GM18519 (cell line): Measurements from ENCODE around the gene OR4C15.

Source experiments
- ATAC-seq: cut with Tn5 transposase; IDR thresholded peaks from one replicate; pipeline ENCODE4 v1.9.1; 2021; ENCODE audit warnings: mild to moderate bottlenecking, moderate library complexity; ENCODE audit not compliant: unreplicated experiment, low FRiP score

OR4C15 gene

DNA sequence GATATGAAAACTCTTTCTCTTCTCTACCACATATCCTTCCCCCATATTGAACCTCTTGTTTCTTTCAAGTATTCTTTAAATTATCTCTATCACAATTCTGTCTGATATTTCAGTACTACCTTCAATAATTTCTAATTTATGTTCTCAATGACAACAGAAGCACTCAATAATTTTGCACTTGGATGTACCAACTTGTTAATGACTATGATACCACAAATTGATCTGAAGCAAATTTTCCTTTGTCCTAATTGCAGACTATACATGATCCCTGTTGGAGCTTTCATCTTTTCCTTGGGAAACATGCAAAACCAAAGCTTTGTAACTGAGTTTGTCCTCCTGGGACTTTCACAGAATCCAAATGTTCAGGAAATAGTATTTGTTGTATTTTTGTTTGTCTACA is at the start of gene OR4C15:
Gene OR4C15, plus strand, starts transcription at position 301 of the 400 bp plus-strand sequence. Its CDS starts 0 bp downstream, at position 301.
- no peak for ATAC-seq

DNA sequence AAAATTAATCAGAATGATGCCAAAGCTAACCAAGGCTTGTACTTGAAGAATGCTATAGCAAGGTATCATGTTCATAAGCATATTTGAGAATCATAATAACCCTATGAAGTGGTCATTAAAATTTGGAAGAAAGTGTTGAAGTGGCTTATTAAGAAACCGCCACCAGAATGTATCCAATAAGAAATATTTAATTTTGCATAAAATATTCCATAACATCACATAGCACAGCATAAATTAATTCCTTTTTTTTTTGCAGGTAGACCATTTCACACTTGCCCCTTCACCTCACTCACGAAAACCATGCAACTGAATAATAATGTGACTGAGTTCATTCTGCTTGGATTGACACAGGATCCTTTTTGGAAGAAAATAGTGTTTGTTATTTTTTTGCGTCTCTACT is 17.6 kb downstream of the OR4C15 start, which contains the start of gene OR4C16:
Gene OR4C16, plus strand, starts transcription at position 301 of the 400 bp plus-strand sequence. Its CDS starts 0 bp downstream, at position 301.
- no peak for ATAC-seq

DNA sequence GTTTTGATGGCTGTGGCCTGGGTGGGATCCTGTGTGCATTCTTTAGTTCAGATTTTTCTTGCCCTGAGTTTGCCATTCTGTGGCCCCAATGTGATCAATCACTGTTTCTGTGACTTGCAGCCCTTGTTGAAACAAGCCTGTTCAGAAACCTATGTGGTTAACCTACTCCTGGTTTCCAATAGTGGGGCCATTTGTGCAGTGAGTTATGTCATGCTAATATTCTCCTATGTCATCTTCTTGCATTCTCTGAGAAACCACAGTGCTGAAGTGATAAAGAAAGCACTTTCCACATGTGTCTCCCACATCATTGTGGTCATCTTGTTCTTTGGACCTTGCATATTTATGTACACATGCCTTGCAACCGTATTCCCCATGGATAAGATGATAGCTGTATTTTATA is 18.3 kb downstream of the OR4C15 start:
- peak; percentile 72 for ATAC-seq
